Gastrocnemius medialis (tissue), 4 donors: ENCODE measurements around the gene CDC42BPA.

ENCODE experiments used
- CTCF ChIP-seq, 5 experiments: fragments of 450-650 bp in 3 of 5; fragments of 200-600 bp in 2 of 5; sonication (generic) in 2 of 5; IDR thresholded peaks in 4 of 5; conservative IDR thresholded peaks in 1 of 5; 1 replicate in 4 of 5; 2 replicates in 1 of 5; pipeline ENCODE4 v1.5.1; 2016 to 2019; ENCODE audit warnings: antibody characterized with exemption in 5 of 5, mild to moderate bottlenecking in 3 of 5, moderate library complexity in 3 of 5
- POLR2A ChIP-seq, 2 donors: fragments of 450-650 bp; IDR thresholded peaks; one replicate each; pipeline ENCODE4 v1.6.1; 2017; ENCODE audit warnings: antibody characterized with exemption in 2 of 2, mild to moderate bottlenecking in 2 of 2, moderate library complexity in 2 of 2

DNA sequence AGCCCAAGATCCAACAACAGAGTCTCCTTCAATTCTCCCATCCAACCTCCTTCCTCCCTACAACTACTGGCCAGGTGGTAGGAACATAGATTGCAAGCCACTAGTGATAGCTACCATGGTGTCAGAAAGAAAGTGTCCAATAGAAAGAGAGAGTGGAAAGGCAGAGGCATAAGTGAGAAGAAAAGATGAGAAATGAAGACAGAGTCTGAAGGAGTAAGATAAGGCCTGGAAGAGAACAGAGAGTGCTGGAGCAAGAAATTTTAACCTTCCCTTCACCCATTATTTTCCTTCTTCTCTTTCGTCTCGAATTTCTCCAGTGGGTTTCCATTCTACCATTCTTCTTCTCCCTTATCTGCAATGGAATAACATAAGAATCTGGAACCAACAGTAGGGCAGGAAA, 57.9 kb downstream of the CDC42BPA start:
- TF ChIP-seq POLR2A (IDR thresholded peaks at IDR 0.05): no peak
- no peak for TF ChIP-seq CTCF (IDR thresholded peaks at IDR 0.05 in 4 of 5, conservative IDR thresholded peaks at IDR 0.05 in 1 of 5)
